Activated T-cell treated with anti-CD3 and anti-CD28 coated beads for 24 hours (primary cell): ENCODE measurements around the gene DNAI1.

ENCODE experiments used
- DNase-seq: peaks from one replicate; pipeline ENCODE4 v3.0.0-alpha.2; 2020; ENCODE audit warnings: low read depth

DNAI1 gene

GRCh38 chr9:34558919-34559623 lies 100.5 kb downstream of the DNAI1 start:
- DNase-seq = no peak

GRCh38 chr9:34559624-34560455 lies 101.2 kb downstream of the DNAI1 start:
- DNase-seq = no peak

- no peak for DNase-seq
Observed at GRCh38 chr9:34560599-34561214, 102.1 kb downstream of the DNAI1 start.

GRCh38 chr9:34562135-34562745 lies 103.6 kb downstream of the DNAI1 start:
- DNase-seq = peak; percentile 14

GRCh38 chr9:34563262-34563661 lies 104.7 kb downstream of the DNAI1 start:
- no peak for DNase-seq

- DNase-seq = no peak
Observed at GRCh38 chr9:34564617-34565016, 106.0 kb downstream of the DNAI1 start.

- DNase-seq = no peak
Observed at GRCh38 chr9:34565856-34566255, 107.3 kb downstream of the DNAI1 start.

GRCh38 chr9:34566322-34566721 lies 107.7 kb downstream of the DNAI1 start:
- no peak for DNase-seq

GRCh38 chr9:34566972-34567371 lies 108.4 kb downstream of the DNAI1 start:
- no peak for DNase-seq

GRCh38 chr9:34568133-34568532 lies 109.5 kb downstream of the DNAI1 start:
- no peak for DNase-seq

- DNase-seq = no peak
Observed at GRCh38 chr9:34568774-34569173, 110.2 kb downstream of the DNAI1 start.

- no peak for DNase-seq
Observed at GRCh38 chr9:34570376-34570775, 111.8 kb downstream of the DNAI1 start.
